H9 (cell line): ENCODE data around the gene PIP5KL1. TPM values are rescaled to one million over a fixed set of nuclear protein-coding genes. Genes with fewer than 3 reads are reported as not detected.

Source experiments
- DNase-seq: peaks from one replicate; pipeline ENCODE4 v3.0.0-alpha.2; 2017
- H2AFZ ChIP-seq: one replicate; pipeline ENCODE4 v1.6.1; 2013; ENCODE audit warnings: mild to moderate bottlenecking, low read length, control low read depth, moderate library complexity
- H2AK5ac ChIP-seq: 2 replicates; pipeline ENCODE4 v1.6.1; 2013; ENCODE audit warnings: low read length, control low read depth, mixed read lengths; ENCODE audit not compliant: insufficient read length
- H2BK120ac ChIP-seq: one replicate; pipeline ENCODE4 v1.6.1; 2013; ENCODE audit warnings: low read depth, mild to moderate bottlenecking, low read length, control low read depth, inconsistent platforms; ENCODE audit not compliant: poor library complexity, severe bottlenecking
- H2BK12ac ChIP-seq: 2 replicates; pipeline ENCODE4 v1.6.1; 2013; ENCODE audit warnings: low read length, control low read depth, mixed read lengths, low read depth; ENCODE audit not compliant: insufficient read length
- H2BK15ac ChIP-seq: 2 replicates; pipeline ENCODE4 v1.6.1; 2013; ENCODE audit warnings: low read depth, low read length, control low read depth
- H2BK20ac ChIP-seq: one replicate; pipeline ENCODE4 v1.6.1; 2013; ENCODE audit warnings: low read depth, mild to moderate bottlenecking, low read length, control low read depth, inconsistent platforms; ENCODE audit not compliant: poor library complexity, severe bottlenecking
- H2BK5ac ChIP-seq: 2 replicates; pipeline ENCODE4 v1.6.1; 2013; ENCODE audit warnings: low read length, control low read depth, mixed read lengths; ENCODE audit not compliant: insufficient read length
- H3K14ac ChIP-seq: 2 replicates; pipeline ENCODE4 v1.6.1; 2013; ENCODE audit warnings: low read length, control low read depth; ENCODE audit not compliant: insufficient read depth
- H3K18ac ChIP-seq: 2 replicates; pipeline ENCODE4 v1.6.1; 2013; ENCODE audit warnings: low read depth, mild to moderate bottlenecking, mixed read lengths, low read length, control low read depth; ENCODE audit not compliant: insufficient read length
- H3K23ac ChIP-seq: 2 replicates; pipeline ENCODE4 v1.6.1; 2013; ENCODE audit warnings: low read length, control low read depth, mixed read lengths, low read depth; ENCODE audit not compliant: insufficient read length
- H3K23me2 ChIP-seq: 2 replicates; pipeline ENCODE4 v1.6.1; 2013; ENCODE audit warnings: low read depth, mild to moderate bottlenecking, mixed read lengths, low read length, control low read depth; ENCODE audit not compliant: insufficient read length, poor library complexity, severe bottlenecking
- H3K27ac ChIP-seq: 2 replicates; pipeline ENCODE4 v1.5.1; 2013; ENCODE audit warnings: low read length, control low read depth, mixed read lengths, low read depth; ENCODE audit not compliant: insufficient read length
- H3K27me3 ChIP-seq: 2 replicates; pipeline ENCODE4 v1.6.1; 2013; ENCODE audit warnings: low read length, control low read depth, inconsistent platforms; ENCODE audit not compliant: insufficient read depth
- H3K4ac ChIP-seq: 2 replicates; pipeline ENCODE4 v1.6.1; 2013; ENCODE audit warnings: low read depth, mild to moderate bottlenecking, control low read depth, inconsistent platforms, low read length, moderate library complexity
- H3K4me1 ChIP-seq: 2 replicates; pipeline ENCODE4 v1.6.1; 2013; ENCODE audit warnings: low read length, control low read depth, inconsistent platforms; ENCODE audit not compliant: insufficient read depth
- H3K4me2 ChIP-seq: 2 replicates; pipeline ENCODE4 v1.6.1; 2013; ENCODE audit warnings: low read length, control low read depth, mixed read lengths; ENCODE audit not compliant: insufficient read length, insufficient read depth
- H3K56ac ChIP-seq: 2 replicates; pipeline ENCODE4 v1.6.1; 2013; ENCODE audit warnings: low read depth, mild to moderate bottlenecking, mixed read lengths, low read length, control low read depth; ENCODE audit not compliant: insufficient read length
- H3K79me1 ChIP-seq: 2 replicates; pipeline ENCODE4 v1.6.1; 2013; ENCODE audit warnings: low read depth, mild to moderate bottlenecking, moderate library complexity, low read length, control low read depth, inconsistent platforms; ENCODE audit not compliant: insufficient read depth, poor library complexity, severe bottlenecking
- H3K79me2 ChIP-seq: 2 replicates; pipeline ENCODE4 v1.6.1; 2013; ENCODE audit warnings: low read length, control low read depth, inconsistent platforms; ENCODE audit not compliant: insufficient read depth
- H3K9ac ChIP-seq: 2 replicates; pipeline ENCODE4 v1.6.1; 2013; ENCODE audit warnings: low read length, control low read depth, mixed read lengths; ENCODE audit not compliant: insufficient read length; ENCODE audit errors: extremely low read depth
- H3K9me3 ChIP-seq: one replicate; pipeline ENCODE4 v1.6.1; 2013; ENCODE audit warnings: low read depth, low read length, inconsistent platforms; ENCODE audit not compliant: control insufficient read depth
- H3T11ph ChIP-seq: one replicate; pipeline ENCODE4 v1.6.1; 2013; ENCODE audit warnings: mild to moderate bottlenecking, low read length, control low read depth, inconsistent platforms
- H4K20me1 ChIP-seq: one replicate; pipeline ENCODE4 v1.6.1; 2013; ENCODE audit not compliant: control insufficient read depth, insufficient read length, insufficient read depth
- H4K5ac ChIP-seq: 2 replicates; pipeline ENCODE4 v1.6.1; 2013; ENCODE audit warnings: low read depth, mild to moderate bottlenecking, mixed read lengths, low read length, control low read depth; ENCODE audit not compliant: insufficient read length
- H4K8ac ChIP-seq: replicated peaks from 2 replicates; pipeline ENCODE4 v1.6.1; 2013; ENCODE audit warnings: low read length, control low read depth, mixed read lengths, low read depth; ENCODE audit not compliant: insufficient read length
- H4K91ac ChIP-seq: 2 replicates; pipeline ENCODE4 v1.6.1; 2013; ENCODE audit warnings: low read depth, mild to moderate bottlenecking, moderate library complexity, mixed read lengths, low read length, control low read depth; ENCODE audit not compliant: insufficient read length
- H3K27ac Mint-ChIP-seq, 3 experiments: 2 replicates in 2 of 3; 3 replicates in 1 of 3; pipeline ENCODE4 v1.8.0; 2020 to 2021; ENCODE audit warnings: mixed read lengths in 3 of 3, mild to moderate bottlenecking in 1 of 3, moderate library complexity in 1 of 3
- H3K27me3 Mint-ChIP-seq: 2 replicates; pipeline ENCODE4 v1.8.0; 2021; ENCODE audit warnings: low read depth, mild to moderate bottlenecking, moderate library complexity, mixed read lengths
- H3K36me3 Mint-ChIP-seq, 3 experiments: 2 replicates in 2 of 3; 3 replicates in 1 of 3; pipeline ENCODE4 v1.8.0; 2020 to 2021; ENCODE audit warnings: low read depth in 3 of 3, mixed read lengths in 3 of 3; ENCODE audit not compliant: insufficient read depth in 1 of 3
- H3K4me1 Mint-ChIP-seq, 2 experiments: 2 replicates each; pipeline ENCODE4 v1.8.0; 2020; ENCODE audit warnings: mixed read lengths in 2 of 2
- H3K4me3 Mint-ChIP-seq, 2 experiments: 2 replicates in 1 of 2; 3 replicates in 1 of 2; pipeline ENCODE4 v1.8.0; 2020 to 2021; ENCODE audit warnings: mild to moderate bottlenecking in 2 of 2, mixed read lengths in 2 of 2, moderate library complexity in 1 of 2
- H3K9me3 Mint-ChIP-seq, 2 experiments: 2 replicates in 1 of 2; 3 replicates in 1 of 2; pipeline ENCODE4 v1.8.0; 2020; ENCODE audit warnings: mild to moderate bottlenecking in 2 of 2, mixed read lengths in 2 of 2, moderate library complexity in 1 of 2
- WGBS: extraction: QIAGEN DNeasy Blood & Tissue Kit; methylation state at CpG from one replicate; pipeline ENCODE4 v1.1.7; 2013; ENCODE audit warnings: missing lambda C conversion rate, low lambda C conversion rate, mixed read lengths; ENCODE audit not compliant: insufficient read length; ENCODE audit errors: extremely low coverage; 5-methylcytosine and 5-hydroxymethylcytosine counted together
- total RNA-seq: library from RNA; stranded (reverse); gene quantifications from 2 replicates; pipeline ENCODE4 v1.2.1, GENCODE V29; 2021
- TF ChIP-seq, protein P1 (sequence below): fragments of 200-600 bp; sonication (generic); conservative IDR thresholded peaks from 3 replicates; pipeline ENCODE4 v1.8.0; 2021; ENCODE audit warnings: antibody characterized with exemption, mild to moderate bottlenecking

PIP5KL1 gene
- total RNA-seq, 1 experiment from 2014 or later: 11.6 TPM

DNA sequence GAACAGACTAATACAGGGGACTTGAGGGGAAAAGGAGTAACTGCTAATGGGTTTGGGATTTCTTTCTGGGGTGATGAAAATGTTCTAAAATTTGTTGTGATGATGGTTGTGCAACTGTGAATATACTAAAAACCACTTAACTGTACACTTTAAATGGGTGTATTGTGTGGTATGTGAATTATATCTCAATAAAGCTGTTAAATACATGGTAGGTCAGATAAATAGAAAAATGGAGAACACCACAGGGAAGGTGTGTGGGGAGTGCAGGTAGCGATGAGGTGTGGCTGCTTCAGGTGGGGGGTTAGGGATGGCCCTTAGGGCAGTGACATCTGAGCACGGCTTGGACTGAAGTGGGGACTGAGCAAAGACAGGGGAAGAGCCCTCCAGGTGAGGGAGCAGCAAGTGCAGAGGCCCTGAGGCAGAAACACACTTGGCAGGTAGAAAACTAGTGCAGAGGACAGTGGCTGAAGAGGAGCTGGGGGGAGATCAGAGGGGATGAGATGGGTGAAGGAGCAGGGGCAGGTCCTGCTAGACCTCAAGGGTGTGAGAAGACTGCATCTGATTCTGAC lies 29.3 kb upstream of the PIP5KL1 start:
- peaks cover 3% of the 10 kb centered on the region; the same call in 1 of the 2 replicates for H3K4me1 ChIP-seq
- H3T11ph ChIP-seq: no peak overlapping the region
- peak overlapping the region; percentile 24 for H2BK5ac ChIP-seq
- H3K18ac ChIP-seq: no peak overlapping the region
- H3K56ac ChIP-seq: no peak overlapping the region
- H2BK15ac ChIP-seq: 0 out of 2 replicates have a peak overlapping the region, but pooled peaks have one; percentile 5
- no peak overlapping the region for H4K5ac ChIP-seq
- H2BK12ac ChIP-seq: no peak overlapping the region
- WGBS: no CpG with 5 or more reads among the region's 2 CpGs
- H3K27me3 Mint-ChIP-seq: no peaks in the 10 kb centered on the region
- TF ChIP-seq, protein P1, sequence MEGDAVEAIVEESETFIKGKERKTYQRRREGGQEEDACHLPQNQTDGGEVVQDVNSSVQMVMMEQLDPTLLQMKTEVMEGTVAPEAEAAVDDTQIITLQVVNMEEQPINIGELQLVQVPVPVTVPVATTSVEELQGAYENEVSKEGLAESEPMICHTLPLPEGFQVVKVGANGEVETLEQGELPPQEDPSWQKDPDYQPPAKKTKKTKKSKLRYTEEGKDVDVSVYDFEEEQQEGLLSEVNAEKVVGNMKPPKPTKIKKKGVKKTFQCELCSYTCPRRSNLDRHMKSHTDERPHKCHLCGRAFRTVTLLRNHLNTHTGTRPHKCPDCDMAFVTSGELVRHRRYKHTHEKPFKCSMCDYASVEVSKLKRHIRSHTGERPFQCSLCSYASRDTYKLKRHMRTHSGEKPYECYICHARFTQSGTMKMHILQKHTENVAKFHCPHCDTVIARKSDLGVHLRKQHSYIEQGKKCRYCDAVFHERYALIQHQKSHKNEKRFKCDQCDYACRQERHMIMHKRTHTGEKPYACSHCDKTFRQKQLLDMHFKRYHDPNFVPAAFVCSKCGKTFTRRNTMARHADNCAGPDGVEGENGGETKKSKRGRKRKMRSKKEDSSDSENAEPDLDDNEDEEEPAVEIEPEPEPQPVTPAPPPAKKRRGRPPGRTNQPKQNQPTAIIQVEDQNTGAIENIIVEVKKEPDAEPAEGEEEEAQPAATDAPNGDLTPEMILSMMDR: no peak
- H3K79me1 ChIP-seq: peaks cover 2% of the 10 kb centered on the region
- no peak overlapping the region for H4K91ac ChIP-seq
- H3K27me3 ChIP-seq: no peaks in the 10 kb centered on the region
- H3K9ac ChIP-seq: no peak overlapping the region
- no peak overlapping the region for H3K4me3 Mint-ChIP-seq
- no peak overlapping the region for H3K4ac ChIP-seq
- no peaks in the 10 kb centered on the region for H3K9me3 Mint-ChIP-seq
- H2AK5ac ChIP-seq: no peak overlapping the region
- H3K79me2 ChIP-seq: peaks cover 8% of the 10 kb centered on the region; the same call in 1 of the 2 replicates
- H3K23ac ChIP-seq: no peak overlapping the region
- no peak overlapping the region for H2BK20ac ChIP-seq
- H3K23me2 ChIP-seq: no peaks in the 10 kb centered on the region
- H3K4me2 ChIP-seq: no peak overlapping the region
- H3K4me1 Mint-ChIP-seq: peaks cover 46 to 54% of the 10 kb centered on the region in 2 experiments
- no peak overlapping the region for H2BK120ac ChIP-seq
- no peak overlapping the region for H3K27ac ChIP-seq
- peak overlapping the region; percentile 38 to 92 (median 90); a peak in 6 of 7 replicates for H3K27ac Mint-ChIP-seq
- no peak for DNase-seq
- H3K9me3 ChIP-seq: no peaks in the 10 kb centered on the region
- no peak overlapping the region for H2AFZ ChIP-seq
- peaks cover 0 to 9% (median 6%) of the 10 kb centered on the region in 3 experiments; a peak in 5 of 7 replicates for H3K36me3 Mint-ChIP-seq
- H4K20me1 ChIP-seq: peaks cover 3% of the 10 kb centered on the region
- no peak overlapping the region for H3K14ac ChIP-seq
- no peak overlapping the region for H4K8ac ChIP-seq
